Common myeloid progenitor, CD34-positive (primary cell): Measurements from ENCODE around the gene PGAM5.

Experiments used
- CTCF ChIA-PET: fragments of 350-600 bp; sonication (Branson Sonifier 250); formaldehyde crosslinking; loops from one replicate; lab custom pipeline; 2021; ENCODE audit warnings: antibody characterized with exemption; lab: Charles Lee
- POLR2A ChIA-PET: fragments of 350-600 bp; sonication (Branson Sonifier 250); formaldehyde crosslinking; loops from one replicate; lab custom pipeline; 2021; ENCODE audit warnings: antibody characterized with exemption; lab: Charles Lee
- DNase-seq, 3 donors: peaks; one replicate each; pipeline versions ENCODE4 v3.0.0 to v3.0.0-alpha.2; 2013
- H3K27ac ChIP-seq, 2 experiments: 1 replicate in 1 of 2; 2 replicates in 1 of 2; pipeline ENCODE4 v1.7.0; 2013; ENCODE audit warnings: inconsistent platforms in 2 of 2, low read length in 2 of 2, mild to moderate bottlenecking in 2 of 2, low read depth in 1 of 2, moderate library complexity in 1 of 2; ENCODE audit not compliant: severe bottlenecking in 2 of 2, insufficient read depth in 1 of 2, poor library complexity in 1 of 2
- H3K27me3 ChIP-seq, 5 experiments: replicated peaks in 2 of 5; 1 replicate in 3 of 5; 2 replicates in 2 of 5; pipeline versions ENCODE4 v1.6.1 to v1.7.0; 2013; ENCODE audit warnings: low read length in 4 of 5, mild to moderate bottlenecking in 2 of 5, moderate library complexity in 2 of 5, inconsistent platforms in 1 of 5; ENCODE audit not compliant: insufficient read depth in 5 of 5, control insufficient read depth in 4 of 5
- H3K36me3 ChIP-seq, 4 experiments: 1 replicate in 2 of 4; 2 replicates in 2 of 4; pipeline versions ENCODE4 v1.6.1 to v1.7.0; 2013; ENCODE audit warnings: low read length in 3 of 4, control low read depth in 1 of 4, mild to moderate bottlenecking in 1 of 4; ENCODE audit not compliant: control insufficient read depth in 4 of 4, insufficient read depth in 4 of 4
- H3K4me1 ChIP-seq, 4 experiments: 1 replicate in 3 of 4; 2 replicates in 1 of 4; pipeline versions ENCODE4 v1.6.1 to v1.7.1; 2013; ENCODE audit warnings: low read length in 3 of 4, mild to moderate bottlenecking in 3 of 4, control low read depth in 1 of 4, inconsistent platforms in 1 of 4, moderate library complexity in 1 of 4; ENCODE audit not compliant: control insufficient read depth in 4 of 4, insufficient read depth in 4 of 4; ENCODE audit errors: control extremely low read depth in 1 of 4
- H3K4me3 ChIP-seq, 7 experiments: 1 replicate in 4 of 7; 2 replicates in 3 of 7; pipeline versions ENCODE4 v1.5.1 to v1.7.0; 2013; ENCODE audit warnings: mild to moderate bottlenecking in 7 of 7, low read length in 6 of 7, moderate library complexity in 6 of 7, inconsistent platforms in 2 of 7, low read depth in 2 of 7, control low read depth in 1 of 7; ENCODE audit not compliant: insufficient read depth in 4 of 7, control insufficient read depth in 1 of 7; ENCODE audit errors: extremely low read depth in 1 of 7
- H3K9me3 ChIP-seq, 5 experiments: 1 replicate in 4 of 5; 2 replicates in 1 of 5; pipeline versions ENCODE4 v1.6.1 to v1.7.1; 2013; ENCODE audit warnings: low read length in 4 of 5, mild to moderate bottlenecking in 2 of 5, inconsistent platforms in 1 of 5, low read depth in 1 of 5, moderate library complexity in 1 of 5; ENCODE audit not compliant: control insufficient read depth in 4 of 5, insufficient read depth in 2 of 5; ENCODE audit errors: control extremely low read depth in 1 of 5
- WGBS: methylation state at CpG from one replicate; pipeline ENCODE4 v1.1.5; 2013; ENCODE audit not compliant: insufficient coverage; 5-methylcytosine and 5-hydroxymethylcytosine counted together

The PGAM5 gene

GRCh38 chr12:132726386-132726785 is 15.7 kb downstream of the PGAM5 start:
- H3K27me3 ChIP-seq: no peaks in the 10 kb centered on the region
- no peak overlapping the region for H3K4me3 ChIP-seq
- H3K36me3 ChIP-seq: peaks cover 21 to 88% (median 64%) of the 10 kb centered on the region in 4 experiments
- H3K9me3 ChIP-seq: no peaks in the 10 kb centered on the region
- CTCF ChIA-PET: no interaction called here
- H3K4me1 ChIP-seq: no peaks in the 10 kb centered on the region
- 98% methylated on average over 10 of the region's 12 CpGs for WGBS
- no peak for DNase-seq
- H3K27ac ChIP-seq: no peak overlapping the region
- POLR2A ChIA-PET: no interaction called here

- H3K36me3 ChIP-seq: peaks cover 25 to 92% (median 66%) of the 10 kb centered on the region in 4 experiments
- WGBS: 93% methylated on average over 37 of the region's 37 CpGs
Observed at GRCh38 chr12:132727091-132727794, 16.6 kb downstream of the PGAM5 start.

GRCh38 chr12:132728502-132728901 is 17.9 kb downstream of the PGAM5 start:
- POLR2A ChIA-PET: no interaction called here
- H3K36me3 ChIP-seq: peaks cover 25 to 89% (median 65%) of the 10 kb centered on the region in 4 experiments
- no peaks in the 10 kb centered on the region for H3K27me3 ChIP-seq
- no peak for DNase-seq
- 96% methylated on average over 6 of the region's 7 CpGs for WGBS
- no peaks in the 10 kb centered on the region for H3K4me1 ChIP-seq
- no peak overlapping the region for H3K4me3 ChIP-seq
- no peak overlapping the region for H3K27ac ChIP-seq
- CTCF ChIA-PET: no interaction called here
- no peaks in the 10 kb centered on the region for H3K9me3 ChIP-seq

More at GRCh38 chr12:132727091-132727794, 16.6 kb downstream of the PGAM5 start:
- H3K27ac ChIP-seq: no peak overlapping the region
- H3K4me3 ChIP-seq: no peak overlapping the region
- CTCF ChIA-PET: interaction anchor here (0.9 kb wide), 1 partner anchor 12 kb away, joined by 3 read pairs; no protein-coding TSS in a partner anchor
- DNase-seq: no peak
- H3K4me1 ChIP-seq: no peaks in the 10 kb centered on the region
- POLR2A ChIA-PET: no interaction called here
- H3K9me3 ChIP-seq: no peaks in the 10 kb centered on the region
- no peaks in the 10 kb centered on the region for H3K27me3 ChIP-seq

GRCh38 chr12:132729541-132730320 is 19.1 kb downstream of the PGAM5 start:
- ChIA-PET CTCF (interaction anchor here (1.9 kb wide), 1 partner anchor 12 kb away, joined by 5 read pairs; no protein-coding TSS in a partner anchor), POLR2A (no interaction called here)
- peak in 1 of 3 donors; percentile 21 for DNase-seq
- no peak overlapping the region for H3K4me3 ChIP-seq
- H3K36me3 ChIP-seq: peaks cover 23 to 89% (median 67%) of the 10 kb centered on the region in 4 experiments
- 92% methylated on average over 23 of the region's 24 CpGs for WGBS
- no peaks in the 10 kb centered on the region for H3K9me3 ChIP-seq
- H3K27ac ChIP-seq: no peak overlapping the region
- H3K27me3 ChIP-seq: no peaks in the 10 kb centered on the region
- H3K4me1 ChIP-seq: no peaks in the 10 kb centered on the region

GRCh38 chr12:132730353-132730752 is 19.7 kb downstream of the PGAM5 start:
- H3K4me3 ChIP-seq: no peak overlapping the region
- POLR2A ChIA-PET: no interaction called here
- H3K27me3 ChIP-seq: no peaks in the 10 kb centered on the region
- no peaks in the 10 kb centered on the region for H3K9me3 ChIP-seq
- CTCF ChIA-PET: interaction anchor here (1.9 kb wide), 1 partner anchor 11 kb away, joined by 5 read pairs; no protein-coding TSS in a partner anchor
- peaks cover 23 to 89% (median 67%) of the 10 kb centered on the region in 4 experiments for H3K36me3 ChIP-seq
- no peak for DNase-seq
- no peak overlapping the region for H3K27ac ChIP-seq
- WGBS: 98% methylated on average over 8 of the region's 11 CpGs
- H3K4me1 ChIP-seq: no peaks in the 10 kb centered on the region

- H3K9me3 ChIP-seq: no peaks in the 10 kb centered on the region
- H3K4me1 ChIP-seq: no peaks in the 10 kb centered on the region
- DNase-seq: no peak
- peaks cover 19 to 88% (median 65%) of the 10 kb centered on the region in 4 experiments for H3K36me3 ChIP-seq
- H3K4me3 ChIP-seq: no peak overlapping the region
- no peaks in the 10 kb centered on the region for H3K27me3 ChIP-seq
- CTCF ChIA-PET: no interaction called here
- H3K27ac ChIP-seq: no peak overlapping the region
- POLR2A ChIA-PET: no interaction called here
- WGBS: 97% methylated on average over 12 of the region's 17 CpGs
Observed at GRCh38 chr12:132731574-132731973, 20.9 kb downstream of the PGAM5 start.

GRCh38 chr12:132734206-132734605 is 23.6 kb downstream of the PGAM5 start:
- DNase-seq: no peak
- CTCF ChIA-PET: interaction anchor here (1.3 to 1.4 kb wide), 2 partner anchors 20 to 32 kb away, joined by 3 read pairs; no protein-coding TSS in a partner anchor
- no peak overlapping the region for H3K4me3 ChIP-seq
- WGBS: 88% methylated on average over 9 of the region's 10 CpGs
- no peaks in the 10 kb centered on the region for H3K4me1 ChIP-seq
- no peak overlapping the region for H3K27ac ChIP-seq
- POLR2A ChIA-PET: no interaction called here
- H3K36me3 ChIP-seq: peaks cover 13 to 90% (median 62%) of the 10 kb centered on the region in 4 experiments
- no peaks in the 10 kb centered on the region for H3K27me3 ChIP-seq
- H3K9me3 ChIP-seq: no peaks in the 10 kb centered on the region
